Measurements from ENCODE around the gene LGALS7B.

LGALS7B gene

DNA sequence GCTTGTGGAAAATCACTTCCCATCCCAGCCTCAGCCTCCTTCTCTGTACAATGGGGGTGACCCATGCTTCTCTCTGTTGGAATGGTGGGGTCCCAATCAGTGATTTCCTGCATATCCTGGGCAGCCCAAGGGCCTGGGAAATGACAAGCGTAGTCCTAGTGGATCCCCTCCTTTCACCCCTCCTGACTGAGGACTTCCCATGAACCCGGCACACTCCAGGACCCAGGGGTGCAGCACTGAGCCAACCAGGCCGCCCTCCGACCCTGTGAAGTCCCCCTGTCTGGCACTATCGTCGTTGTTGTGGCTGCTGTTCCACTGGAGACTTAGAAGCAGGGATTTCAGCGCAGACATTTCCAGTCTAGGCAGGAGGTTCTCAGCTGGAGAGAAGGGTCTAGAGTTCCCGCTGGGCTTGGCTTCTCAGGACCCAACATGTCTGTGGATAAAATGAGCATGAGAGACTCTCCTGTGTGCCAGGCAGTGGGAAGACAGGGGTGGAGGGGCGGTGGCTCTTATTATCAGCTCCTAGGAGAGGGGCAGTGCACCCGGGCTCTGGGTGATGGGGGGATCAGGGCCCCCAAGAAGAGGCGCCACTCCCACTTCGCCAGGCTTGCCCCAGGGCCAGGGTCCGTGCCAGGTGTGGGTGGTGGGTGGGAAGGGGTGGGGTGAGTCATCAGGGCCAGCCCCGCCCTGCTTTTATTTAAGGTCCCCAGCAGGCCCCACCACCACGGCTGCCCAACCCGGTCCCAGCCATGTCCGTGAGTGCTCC is at the start of gene LGALS7B:
Gene LGALS7B, plus strand, starts transcription at position 723 of the 766 bp plus-strand sequence. Its CDS starts 27 bp downstream, at position 750.
- TF ChIP-seq, protein P1, sequence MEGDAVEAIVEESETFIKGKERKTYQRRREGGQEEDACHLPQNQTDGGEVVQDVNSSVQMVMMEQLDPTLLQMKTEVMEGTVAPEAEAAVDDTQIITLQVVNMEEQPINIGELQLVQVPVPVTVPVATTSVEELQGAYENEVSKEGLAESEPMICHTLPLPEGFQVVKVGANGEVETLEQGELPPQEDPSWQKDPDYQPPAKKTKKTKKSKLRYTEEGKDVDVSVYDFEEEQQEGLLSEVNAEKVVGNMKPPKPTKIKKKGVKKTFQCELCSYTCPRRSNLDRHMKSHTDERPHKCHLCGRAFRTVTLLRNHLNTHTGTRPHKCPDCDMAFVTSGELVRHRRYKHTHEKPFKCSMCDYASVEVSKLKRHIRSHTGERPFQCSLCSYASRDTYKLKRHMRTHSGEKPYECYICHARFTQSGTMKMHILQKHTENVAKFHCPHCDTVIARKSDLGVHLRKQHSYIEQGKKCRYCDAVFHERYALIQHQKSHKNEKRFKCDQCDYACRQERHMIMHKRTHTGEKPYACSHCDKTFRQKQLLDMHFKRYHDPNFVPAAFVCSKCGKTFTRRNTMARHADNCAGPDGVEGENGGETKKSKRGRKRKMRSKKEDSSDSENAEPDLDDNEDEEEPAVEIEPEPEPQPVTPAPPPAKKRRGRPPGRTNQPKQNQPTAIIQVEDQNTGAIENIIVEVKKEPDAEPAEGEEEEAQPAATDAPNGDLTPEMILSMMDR (IDR thresholded peaks at IDR 0.05; ENCODE audit: low read depth, low read length, missing control alignments) = no peak
- Histone ChIP-seq H3K36me3 (replicated peaks) (no peaks in the 10 kb centered on the region), H3K4me3 (ENCODE audit: low read depth, low read length) (no peak within 1 kb of the TSS), H3K27me3 (replicated peaks) (no peaks in the 10 kb centered on the region), H3K27ac (no peak within 1 kb of the TSS)
- no peak for DNase-seq
- in situ Hi-C loops (cut with HindIII; ENCODE audit: low pct_ligation_motif_present, low sequenced_read_pairs) = no loop called here

DNA sequence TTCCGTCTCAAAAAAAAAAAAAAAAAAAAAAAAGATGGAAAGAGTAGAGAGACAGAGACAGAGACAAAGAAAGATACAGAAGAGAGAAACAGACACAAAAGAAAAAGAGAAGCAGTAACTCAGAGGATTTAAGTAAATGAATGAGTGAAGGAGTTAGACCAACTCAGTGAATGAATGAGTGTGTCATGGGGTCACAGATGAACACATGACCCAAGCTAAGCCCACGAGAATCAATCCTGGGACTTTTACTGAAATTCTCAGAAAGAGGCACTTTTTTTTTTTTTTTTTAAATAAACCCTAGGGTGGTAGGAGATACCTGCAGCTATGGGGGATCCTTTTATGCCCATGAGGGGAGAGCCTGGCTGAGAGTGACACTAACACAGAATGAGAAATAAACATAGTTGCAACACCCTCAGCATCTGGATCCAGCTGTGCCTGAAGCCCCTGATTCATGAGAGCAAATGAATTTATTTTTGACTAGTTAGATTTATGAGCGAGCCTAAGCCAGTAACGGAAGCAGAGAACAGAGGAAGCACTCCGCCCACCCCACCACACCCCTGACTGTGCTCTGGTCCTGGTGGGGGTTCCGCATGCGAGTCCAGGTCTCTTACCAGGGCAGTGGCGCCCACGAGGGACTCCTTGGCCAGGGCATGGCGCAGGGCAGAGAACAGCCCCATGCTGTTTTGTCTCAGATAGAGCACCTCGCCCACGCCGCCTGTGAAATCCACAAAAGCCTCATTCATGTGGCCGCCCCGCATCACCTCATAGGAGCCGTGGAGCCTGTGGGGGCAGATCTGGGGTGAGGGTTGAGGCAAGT is 49.4 kb upstream of the LGALS7B start:
- Histone ChIP-seq H3K27me3 (replicated peaks) (no peaks in the 10 kb centered on the region), H3K36me3 (replicated peaks) (no peaks in the 10 kb centered on the region), H3K27ac (no peak overlapping the region), H3K4me3 (ENCODE audit: low read depth, low read length) (no peak overlapping the region)
- DNase-seq = no peak
- TF ChIP-seq, protein P1 (IDR thresholded peaks at IDR 0.05; ENCODE audit: low read depth, low read length, missing control alignments) = no peak
- in situ Hi-C loops (cut with HindIII; ENCODE audit: low pct_ligation_motif_present, low sequenced_read_pairs) = no loop called here

DNA sequence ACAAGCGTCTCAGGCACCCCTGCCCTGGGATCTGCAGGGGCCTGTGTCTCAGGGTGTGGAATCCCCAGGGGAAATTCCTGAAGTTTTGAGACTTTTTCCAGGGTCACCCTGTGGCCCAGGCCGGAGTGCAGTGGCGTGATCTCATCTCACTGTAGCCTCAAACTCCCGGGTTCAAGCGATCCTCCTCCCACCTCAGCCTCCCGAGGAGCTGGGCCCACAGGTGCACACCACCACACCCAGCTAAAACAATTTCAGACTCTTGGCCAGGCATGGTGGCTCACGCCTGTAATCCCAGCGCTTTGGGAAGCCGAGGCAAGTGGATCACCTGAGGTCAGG is 48.8 kb upstream of the LGALS7B start:
- H3K4me3 ChIP-seq (ENCODE audit: low read depth, low read length) = no peak overlapping the region
- no peaks in the 10 kb centered on the region for H3K36me3 ChIP-seq (replicated peaks)
- no peaks in the 10 kb centered on the region for H3K27me3 ChIP-seq (replicated peaks)
- in situ Hi-C loops (cut with HindIII; ENCODE audit: low pct_ligation_motif_present, low sequenced_read_pairs) = no loop called here
- no peak for DNase-seq
- no peak overlapping the region for H3K27ac ChIP-seq
- TF ChIP-seq, protein P1 (IDR thresholded peaks at IDR 0.05; ENCODE audit: low read depth, low read length, missing control alignments) = no peak

DNA sequence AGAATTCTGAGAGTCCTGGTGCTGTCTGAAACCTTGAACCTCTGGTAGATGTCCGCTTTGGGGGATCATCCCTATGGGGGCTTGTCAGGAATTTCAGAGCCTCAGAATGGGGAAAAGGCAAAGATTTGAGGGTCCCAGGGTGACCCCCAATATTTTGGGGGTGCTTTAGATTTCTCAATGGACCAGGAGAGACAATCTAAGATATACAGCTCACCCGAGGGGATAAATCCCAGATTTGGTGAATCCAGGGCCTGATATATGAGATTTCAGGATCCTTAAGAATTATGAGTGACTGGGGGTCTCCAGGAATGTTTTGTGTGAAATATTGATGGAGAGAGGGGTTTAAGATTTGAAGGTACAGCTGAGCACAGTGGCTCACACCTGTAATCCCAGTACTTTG is 48.1 kb upstream of the LGALS7B start:
- DNase-seq = no peak
- in situ Hi-C loops (cut with HindIII; ENCODE audit: low pct_ligation_motif_present, low sequenced_read_pairs) = no loop called here
- Histone ChIP-seq H3K27me3 (replicated peaks) (no peaks in the 10 kb centered on the region), H3K36me3 (replicated peaks) (no peaks in the 10 kb centered on the region), H3K4me3 (ENCODE audit: low read depth, low read length) (no peak overlapping the region), H3K27ac (no peak overlapping the region)
- TF ChIP-seq, protein P1 (IDR thresholded peaks at IDR 0.05; ENCODE audit: low read depth, low read length, missing control alignments) = no peak

DNA sequence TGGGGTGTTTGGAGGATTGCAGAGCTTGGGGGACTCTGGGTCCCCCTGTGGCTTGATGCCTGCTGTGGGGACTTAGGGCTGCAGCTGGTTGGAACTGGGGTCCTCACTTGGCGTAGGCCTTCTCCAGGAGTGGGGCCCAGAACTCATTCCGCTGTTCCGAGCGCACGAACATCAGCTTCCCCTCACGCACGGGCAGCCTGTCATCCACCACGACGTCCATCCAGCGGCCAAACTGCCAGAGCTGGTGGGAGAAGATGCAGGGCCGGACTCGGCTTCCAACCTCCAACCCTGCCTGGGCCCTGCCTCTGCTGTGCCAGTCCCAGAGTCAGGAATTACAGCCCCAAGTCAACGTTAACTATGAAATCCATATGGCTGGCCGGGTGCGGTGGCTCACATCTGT is 47.3 kb upstream of the LGALS7B start:
- DNase-seq = no peak
- TF ChIP-seq, protein P1 (IDR thresholded peaks at IDR 0.05; ENCODE audit: low read depth, low read length, missing control alignments) = no peak

More for the DNA sequence above, 47.3 kb upstream of the LGALS7B start:
- no peak overlapping the region for H3K27ac ChIP-seq
- H3K27me3 ChIP-seq (replicated peaks) = no peaks in the 10 kb centered on the region
- H3K36me3 ChIP-seq (replicated peaks) = no peaks in the 10 kb centered on the region
- no peak overlapping the region for H3K4me3 ChIP-seq (ENCODE audit: low read depth, low read length)
- in situ Hi-C loops (cut with HindIII; ENCODE audit: low pct_ligation_motif_present, low sequenced_read_pairs) = no loop called here
